ENCODE results near the gene RAB39A.

DNA sequence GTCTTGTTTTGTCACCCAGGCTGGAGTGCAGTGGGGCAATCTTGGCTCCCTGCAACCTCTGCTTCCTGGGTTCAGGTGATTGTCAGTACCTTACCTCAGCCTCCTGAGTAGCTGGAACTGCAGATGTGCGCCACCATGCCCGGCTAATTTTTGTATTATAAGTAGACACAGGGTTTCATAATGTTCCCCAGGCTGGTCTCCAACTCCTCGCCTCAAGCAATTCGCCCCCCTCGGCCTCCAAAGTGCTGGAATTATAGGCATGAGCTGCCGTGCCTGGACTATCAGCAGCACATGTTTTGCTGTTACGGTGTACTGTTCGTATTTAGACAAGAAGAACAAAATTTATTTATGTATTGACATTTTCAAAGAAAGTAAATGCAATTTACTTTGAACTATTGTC, 34.8 kb downstream of the RAB39A start:
- no peak for TF ChIP-seq CBX8 (IDR thresholded peaks at IDR 0.05; ENCODE audit: borderline replicate concordance, extremely low read depth, low read depth, low read length, poor library complexity, severe bottlenecking)
- no peak for TF ChIP-seq BRCA1 (IDR thresholded peaks at IDR 0.05)
- TF ChIP-seq BRCA1 (CRISPR knock-in tag; IDR thresholded peaks at IDR 0.05), result no peak
- no peak for TF ChIP-seq EHMT2 (IDR thresholded peaks at IDR 0.05)
- TF ChIP-seq, protein P1, sequence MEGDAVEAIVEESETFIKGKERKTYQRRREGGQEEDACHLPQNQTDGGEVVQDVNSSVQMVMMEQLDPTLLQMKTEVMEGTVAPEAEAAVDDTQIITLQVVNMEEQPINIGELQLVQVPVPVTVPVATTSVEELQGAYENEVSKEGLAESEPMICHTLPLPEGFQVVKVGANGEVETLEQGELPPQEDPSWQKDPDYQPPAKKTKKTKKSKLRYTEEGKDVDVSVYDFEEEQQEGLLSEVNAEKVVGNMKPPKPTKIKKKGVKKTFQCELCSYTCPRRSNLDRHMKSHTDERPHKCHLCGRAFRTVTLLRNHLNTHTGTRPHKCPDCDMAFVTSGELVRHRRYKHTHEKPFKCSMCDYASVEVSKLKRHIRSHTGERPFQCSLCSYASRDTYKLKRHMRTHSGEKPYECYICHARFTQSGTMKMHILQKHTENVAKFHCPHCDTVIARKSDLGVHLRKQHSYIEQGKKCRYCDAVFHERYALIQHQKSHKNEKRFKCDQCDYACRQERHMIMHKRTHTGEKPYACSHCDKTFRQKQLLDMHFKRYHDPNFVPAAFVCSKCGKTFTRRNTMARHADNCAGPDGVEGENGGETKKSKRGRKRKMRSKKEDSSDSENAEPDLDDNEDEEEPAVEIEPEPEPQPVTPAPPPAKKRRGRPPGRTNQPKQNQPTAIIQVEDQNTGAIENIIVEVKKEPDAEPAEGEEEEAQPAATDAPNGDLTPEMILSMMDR (IDR thresholded peaks at IDR 0.05 in 2 of 3, conservative IDR thresholded peaks at IDR 0.05 in 1 of 3; ENCODE audit: insufficient read depth in 2 of 3, low read depth in 1 of 3, low read length in 3 of 3), result no peak
- no peak for TF ChIP-seq TAF9B (IDR thresholded peaks at IDR 0.05; ENCODE audit: partially characterized antibody)
- TF ChIP-seq ZNF263 (CRISPR knock-in tag; IDR thresholded peaks at IDR 0.05; ENCODE audit: borderline replicate concordance), result no peak
- no peak for TF ChIP-seq DACH1 (IDR thresholded peaks at IDR 0.05; ENCODE audit: partially characterized antibody)
- TF ChIP-seq MXI1 (IDR thresholded peaks at IDR 0.05; ENCODE audit: low read depth, low read length), result no peak
- no peak for TF ChIP-seq MYC (IDR thresholded peaks at IDR 0.05; ENCODE audit: low read depth, low read length)
- no peak for TF ChIP-seq MYC (CRISPR knock-in tag; IDR thresholded peaks at IDR 0.05; ENCODE audit: borderline replicate concordance, low read depth)
- no peak for TF ChIP-seq ZBTB7A (IDR thresholded peaks at IDR 0.05; ENCODE audit: borderline replicate concordance, control insufficient read depth, low read depth, low read length)
- TF ChIP-seq ZBTB26 (CRISPR knock-in tag; IDR thresholded peaks at IDR 0.05), result no peak
- no peak for TF ChIP-seq NR2C2 (CRISPR knock-in tag; IDR thresholded peaks at IDR 0.05)
- no peak for TF ChIP-seq NR2C2 (tag; IDR thresholded peaks at IDR 0.05)
- TF ChIP-seq NR1H2 (CRISPR knock-in tag; IDR thresholded peaks at IDR 0.05), result no peak
- no peak for TF ChIP-seq GMEB1 (CRISPR knock-in tag; IDR thresholded peaks at IDR 0.05)
